Measurements from ENCODE around the gene SELL.

- TF ChIP-seq ZNF76 (tag by site-specific recombination; IDR thresholded peaks at IDR 0.05; ENCODE audit: borderline replicate concordance, low read depth) (no peak), YY1 (tag by site-specific recombination; IDR thresholded peaks at IDR 0.05) (no peak), ZNF19 (tag by site-specific recombination; IDR thresholded peaks at IDR 0.05; ENCODE audit: low read depth) (no peak), ZNF792 (tag by site-specific recombination; IDR thresholded peaks at IDR 0.05) (no peak), ZNF280D (tag by site-specific recombination; IDR thresholded peaks at IDR 0.05) (no peak), ZNF768 (tag by site-specific recombination; IDR thresholded peaks at IDR 0.05) (no peak), YY2 (tag by site-specific recombination; IDR thresholded peaks at IDR 0.05) (no peak), ZNF324 (tag by site-specific recombination; IDR thresholded peaks at IDR 0.05) (no peak), SETDB1 (IDR thresholded peaks at IDR 0.05; ENCODE audit: insufficient read length, low read length) (no peak)
- TF ChIP-seq, protein P1, sequence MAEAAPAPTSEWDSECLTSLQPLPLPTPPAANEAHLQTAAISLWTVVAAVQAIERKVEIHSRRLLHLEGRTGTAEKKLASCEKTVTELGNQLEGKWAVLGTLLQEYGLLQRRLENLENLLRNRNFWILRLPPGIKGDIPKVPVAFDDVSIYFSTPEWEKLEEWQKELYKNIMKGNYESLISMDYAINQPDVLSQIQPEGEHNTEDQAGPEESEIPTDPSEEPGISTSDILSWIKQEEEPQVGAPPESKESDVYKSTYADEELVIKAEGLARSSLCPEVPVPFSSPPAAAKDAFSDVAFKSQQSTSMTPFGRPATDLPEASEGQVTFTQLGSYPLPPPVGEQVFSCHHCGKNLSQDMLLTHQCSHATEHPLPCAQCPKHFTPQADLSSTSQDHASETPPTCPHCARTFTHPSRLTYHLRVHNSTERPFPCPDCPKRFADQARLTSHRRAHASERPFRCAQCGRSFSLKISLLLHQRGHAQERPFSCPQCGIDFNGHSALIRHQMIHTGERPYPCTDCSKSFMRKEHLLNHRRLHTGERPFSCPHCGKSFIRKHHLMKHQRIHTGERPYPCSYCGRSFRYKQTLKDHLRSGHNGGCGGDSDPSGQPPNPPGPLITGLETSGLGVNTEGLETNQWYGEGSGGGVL (tag by site-specific recombination; IDR thresholded peaks at IDR 0.05) = no peak
- TF ChIP-seq, protein P2, sequence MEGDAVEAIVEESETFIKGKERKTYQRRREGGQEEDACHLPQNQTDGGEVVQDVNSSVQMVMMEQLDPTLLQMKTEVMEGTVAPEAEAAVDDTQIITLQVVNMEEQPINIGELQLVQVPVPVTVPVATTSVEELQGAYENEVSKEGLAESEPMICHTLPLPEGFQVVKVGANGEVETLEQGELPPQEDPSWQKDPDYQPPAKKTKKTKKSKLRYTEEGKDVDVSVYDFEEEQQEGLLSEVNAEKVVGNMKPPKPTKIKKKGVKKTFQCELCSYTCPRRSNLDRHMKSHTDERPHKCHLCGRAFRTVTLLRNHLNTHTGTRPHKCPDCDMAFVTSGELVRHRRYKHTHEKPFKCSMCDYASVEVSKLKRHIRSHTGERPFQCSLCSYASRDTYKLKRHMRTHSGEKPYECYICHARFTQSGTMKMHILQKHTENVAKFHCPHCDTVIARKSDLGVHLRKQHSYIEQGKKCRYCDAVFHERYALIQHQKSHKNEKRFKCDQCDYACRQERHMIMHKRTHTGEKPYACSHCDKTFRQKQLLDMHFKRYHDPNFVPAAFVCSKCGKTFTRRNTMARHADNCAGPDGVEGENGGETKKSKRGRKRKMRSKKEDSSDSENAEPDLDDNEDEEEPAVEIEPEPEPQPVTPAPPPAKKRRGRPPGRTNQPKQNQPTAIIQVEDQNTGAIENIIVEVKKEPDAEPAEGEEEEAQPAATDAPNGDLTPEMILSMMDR (tag by site-specific recombination; IDR thresholded peaks at IDR 0.05) = no peak
- TF ChIP-seq, protein P3, sequence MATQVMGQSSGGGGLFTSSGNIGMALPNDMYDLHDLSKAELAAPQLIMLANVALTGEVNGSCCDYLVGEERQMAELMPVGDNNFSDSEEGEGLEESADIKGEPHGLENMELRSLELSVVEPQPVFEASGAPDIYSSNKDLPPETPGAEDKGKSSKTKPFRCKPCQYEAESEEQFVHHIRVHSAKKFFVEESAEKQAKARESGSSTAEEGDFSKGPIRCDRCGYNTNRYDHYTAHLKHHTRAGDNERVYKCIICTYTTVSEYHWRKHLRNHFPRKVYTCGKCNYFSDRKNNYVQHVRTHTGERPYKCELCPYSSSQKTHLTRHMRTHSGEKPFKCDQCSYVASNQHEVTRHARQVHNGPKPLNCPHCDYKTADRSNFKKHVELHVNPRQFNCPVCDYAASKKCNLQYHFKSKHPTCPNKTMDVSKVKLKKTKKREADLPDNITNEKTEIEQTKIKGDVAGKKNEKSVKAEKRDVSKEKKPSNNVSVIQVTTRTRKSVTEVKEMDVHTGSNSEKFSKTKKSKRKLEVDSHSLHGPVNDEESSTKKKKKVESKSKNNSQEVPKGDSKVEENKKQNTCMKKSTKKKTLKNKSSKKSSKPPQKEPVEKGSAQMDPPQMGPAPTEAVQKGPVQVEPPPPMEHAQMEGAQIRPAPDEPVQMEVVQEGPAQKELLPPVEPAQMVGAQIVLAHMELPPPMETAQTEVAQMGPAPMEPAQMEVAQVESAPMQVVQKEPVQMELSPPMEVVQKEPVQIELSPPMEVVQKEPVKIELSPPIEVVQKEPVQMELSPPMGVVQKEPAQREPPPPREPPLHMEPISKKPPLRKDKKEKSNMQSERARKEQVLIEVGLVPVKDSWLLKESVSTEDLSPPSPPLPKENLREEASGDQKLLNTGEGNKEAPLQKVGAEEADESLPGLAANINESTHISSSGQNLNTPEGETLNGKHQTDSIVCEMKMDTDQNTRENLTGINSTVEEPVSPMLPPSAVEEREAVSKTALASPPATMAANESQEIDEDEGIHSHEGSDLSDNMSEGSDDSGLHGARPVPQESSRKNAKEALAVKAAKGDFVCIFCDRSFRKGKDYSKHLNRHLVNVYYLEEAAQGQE (tag by site-specific recombination; IDR thresholded peaks at IDR 0.05) = no peak
- TF ChIP-seq, protein P4, sequence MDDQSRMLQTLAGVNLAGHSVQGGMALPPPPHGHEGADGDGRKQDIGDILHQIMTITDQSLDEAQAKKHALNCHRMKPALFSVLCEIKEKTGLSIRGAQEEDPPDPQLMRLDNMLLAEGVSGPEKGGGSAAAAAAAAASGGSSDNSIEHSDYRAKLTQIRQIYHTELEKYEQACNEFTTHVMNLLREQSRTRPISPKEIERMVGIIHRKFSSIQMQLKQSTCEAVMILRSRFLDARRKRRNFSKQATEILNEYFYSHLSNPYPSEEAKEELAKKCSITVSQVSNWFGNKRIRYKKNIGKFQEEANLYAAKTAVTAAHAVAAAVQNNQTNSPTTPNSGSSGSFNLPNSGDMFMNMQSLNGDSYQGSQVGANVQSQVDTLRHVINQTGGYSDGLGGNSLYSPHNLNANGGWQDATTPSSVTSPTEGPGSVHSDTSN (CRISPR knock-in tag; IDR thresholded peaks at IDR 0.05) = no peak
Measured at GRCh38 chr1:169712309-169712631, 850 bp upstream of the SELL start.
